ENCODE results near the gene TBC1D10A.

The TBC1D10A gene

GRCh38 chr22:30254314-30254713 is 72.4 kb downstream of the TBC1D10A start:
- no peak for TF ChIP-seq CTCF (IDR thresholded peaks at IDR 0.05; ENCODE audit: insufficient read depth, missing control alignments)
- no peak for FAIRE-seq
- DNase-seq (ENCODE audit: insufficient read length, low spot score) = no peak

DNA sequence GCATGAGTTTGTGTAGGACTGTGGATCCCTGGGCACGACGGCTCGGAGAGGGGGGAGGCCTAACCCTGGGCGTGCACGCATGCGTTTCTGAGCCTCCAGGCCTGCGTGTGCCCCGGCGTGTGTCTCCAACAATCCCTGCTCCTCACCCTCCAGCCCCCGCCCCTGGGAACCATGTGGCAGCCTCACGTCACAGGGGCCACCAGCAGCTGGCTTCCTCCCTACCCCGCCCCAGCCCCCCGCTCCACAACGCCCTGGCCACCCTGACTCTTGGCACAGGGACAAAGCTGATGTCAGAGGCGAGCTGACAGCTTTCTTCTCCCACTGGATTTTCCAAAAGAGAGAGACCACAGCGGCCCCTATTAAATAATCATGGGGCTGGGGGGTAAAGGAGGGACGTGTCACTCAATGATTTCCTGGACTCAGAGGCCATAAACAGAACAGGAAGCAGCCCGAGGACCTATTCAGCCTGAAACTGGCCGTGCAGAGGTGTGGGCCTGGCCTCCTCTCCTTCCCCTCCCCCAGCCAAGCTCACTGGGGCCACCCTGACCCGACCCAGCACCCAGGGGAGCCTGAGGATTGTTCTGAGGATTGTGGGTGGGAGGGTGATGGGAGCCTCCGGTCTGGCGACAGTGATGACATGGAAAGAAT is 73.4 kb downstream of the TBC1D10A start:
- TF ChIP-seq CTCF (IDR thresholded peaks at IDR 0.05; ENCODE audit: insufficient read depth, missing control alignments) = no peak
- DNase-seq (ENCODE audit: insufficient read length, low spot score) (no peak), FAIRE-seq (no peak)

DNA sequence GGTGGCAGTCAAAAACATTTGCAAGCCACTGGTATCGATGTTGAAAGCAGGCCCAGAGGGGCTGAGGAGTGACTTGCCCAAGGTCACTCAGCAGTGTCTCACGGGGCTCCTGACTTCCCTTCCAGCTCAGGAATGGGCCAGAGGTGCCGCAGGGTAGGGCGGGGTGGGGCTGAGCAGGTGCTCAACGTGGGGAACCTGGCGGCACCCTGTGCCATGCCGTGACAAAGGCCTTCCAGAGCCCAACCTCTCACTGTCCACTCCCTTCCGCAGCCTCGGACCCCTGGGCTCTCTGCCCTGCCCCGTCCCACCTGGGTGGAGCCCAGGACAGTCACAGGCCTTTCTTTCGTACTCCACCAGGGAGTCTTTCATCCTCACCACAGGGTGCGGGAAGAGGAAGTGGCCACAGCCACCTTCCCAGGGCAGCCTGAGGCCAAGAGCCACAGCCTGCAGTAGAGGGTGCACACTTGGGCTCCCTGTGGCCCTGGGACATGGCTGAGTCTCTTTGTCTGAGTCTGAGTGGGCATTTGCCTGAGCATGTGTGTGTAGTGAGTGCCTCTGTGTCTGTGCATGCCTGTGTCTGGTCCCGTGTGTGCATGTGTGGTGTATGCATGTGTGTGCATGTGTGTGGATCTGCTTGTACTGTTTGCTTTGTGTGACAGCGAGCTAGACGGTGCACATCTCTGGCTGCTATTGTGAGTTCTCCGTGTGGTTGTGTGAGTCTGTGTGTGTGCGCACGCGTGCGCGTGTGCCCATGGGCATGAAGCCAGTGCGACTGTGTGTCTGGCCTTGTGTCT is 74.1 kb downstream of the TBC1D10A start:
- DNase-seq (ENCODE audit: insufficient read length, low spot score) (no peak), FAIRE-seq (no peak)
- TF ChIP-seq CTCF (IDR thresholded peaks at IDR 0.05; ENCODE audit: insufficient read depth, missing control alignments) = no peak

DNA sequence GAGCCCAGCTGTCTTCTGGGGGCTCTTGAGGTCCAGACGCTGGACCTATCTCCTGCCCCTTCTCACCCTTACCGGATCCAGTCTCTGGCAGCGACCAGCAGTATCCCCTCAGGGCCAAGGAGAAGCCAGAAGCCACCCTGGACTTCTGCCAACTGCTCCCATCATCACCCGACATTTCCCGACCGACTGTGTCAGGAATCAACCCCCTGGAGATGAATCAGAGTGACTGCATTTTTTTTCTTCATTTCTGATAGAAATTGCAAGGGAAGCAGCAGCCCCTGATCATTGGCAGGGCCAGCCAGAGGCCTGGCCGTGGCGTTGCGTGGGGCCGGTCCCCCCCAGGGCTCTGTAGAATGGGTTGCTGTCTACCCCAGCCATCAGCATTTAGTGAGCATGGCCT is 75.0 kb downstream of the TBC1D10A start:
- DNase-seq (ENCODE audit: insufficient read length, low spot score) (no peak), FAIRE-seq (no peak)
- TF ChIP-seq CTCF (IDR thresholded peaks at IDR 0.05; ENCODE audit: insufficient read depth, missing control alignments) = no peak

DNA sequence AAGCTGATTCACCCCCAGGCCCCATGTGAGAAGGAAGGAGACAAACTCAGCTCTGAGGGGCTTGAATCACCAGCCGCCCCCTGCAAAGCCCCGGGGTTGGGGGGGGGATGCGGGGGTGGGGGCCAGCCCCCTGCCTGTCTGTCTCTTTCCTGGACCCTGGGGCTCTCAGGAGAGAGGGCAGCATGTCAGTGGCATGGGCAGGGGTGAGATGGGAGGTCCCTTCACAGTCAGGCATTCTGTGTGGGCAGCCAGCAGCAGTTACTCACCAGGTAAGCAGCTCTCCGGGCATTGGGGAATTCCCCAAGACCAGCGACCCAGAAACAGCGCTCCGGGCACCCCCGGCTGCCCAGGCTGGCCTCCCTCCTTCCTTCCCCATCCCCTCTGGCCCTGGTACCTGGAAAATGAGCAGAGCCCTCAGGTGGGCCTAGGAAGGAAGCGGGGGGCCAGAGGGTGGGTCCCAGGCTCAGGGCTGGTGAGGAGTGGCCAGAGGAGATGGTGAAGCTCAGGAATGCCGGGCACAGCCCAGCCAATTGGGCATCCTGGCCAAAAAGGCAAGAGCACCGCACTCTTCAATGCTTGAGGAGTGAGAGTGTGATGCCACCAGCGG is 76.0 kb downstream of the TBC1D10A start:
- no peak for TF ChIP-seq CTCF (IDR thresholded peaks at IDR 0.05; ENCODE audit: insufficient read depth, missing control alignments)
- FAIRE-seq (no peak), DNase-seq (ENCODE audit: insufficient read length, low spot score) (no peak)

- no peak for DNase-seq (ENCODE audit: insufficient read length, low spot score)
- FAIRE-seq = no peak
- TF ChIP-seq CTCF (IDR thresholded peaks at IDR 0.05; ENCODE audit: insufficient read depth, missing control alignments) = no peak
These were observed 76.6 kb downstream of the TBC1D10A start for GRCh38 chr22:30250039-30250565.

Data from D721Med (cell line).